K562 (cell line): Measurements from ENCODE around the gene LMTK2. TPM values are rescaled to one million over a fixed set of nuclear protein-coding genes. Genes with fewer than 3 reads are reported as not detected.

Source experiments
- ATAC-seq: fragments of 200-7000 bp; cut with Tn5 transposase; 3 replicates; pipeline ENCODE4 v1.9.1; 2020; ENCODE audit warnings: moderate library complexity
- BruUV-seq: library from RNA; stranded (reverse); fragments of 400-500 nt; replicated peaks from 2 replicates; lab custom pipeline; 2021; lab: Mats Ljungman, UMichigan
- CTCF ChIA-PET: fragments of 300-600 bp; formaldehyde crosslinking; extraction: SDS; loops from one replicate; lab custom pipeline; 2021; ENCODE audit warnings: low intra/inter-chr PET ratio; lab: Yijun Ruan, JAX
- POLR2A ChIA-PET: fragments of 300-600, 350-650 bp; sonication (Branson Sonifier 250); formaldehyde crosslinking; extraction: SDS; loops from one replicate; lab custom pipeline; 2021; ENCODE audit warnings: antibody characterized with exemption, inconsistent platforms; lab: Yijun Ruan, JAX
- DNase-seq, 4 experiments: peaks; one replicate each; pipeline versions ENCODE4 v3.0.0 to v3.0.0-alpha.2; 2011 to 2018; ENCODE audit warnings: low spot score in 3 of 4, mixed read lengths in 3 of 4; ENCODE audit errors: extremely low read depth in 1 of 4
- FAIRE-seq: peaks from 2 replicates; lab custom pipeline; 2011; peaks lifted over from hg19 to GRCh38; lab: Jason Lieb, UNC
- H2AFZ ChIP-seq: 2 replicates; pipeline ENCODE4 v1.6.0; 2011; ENCODE audit warnings: low read depth, low read length, control low read depth, inconsistent platforms
- H3K27ac ChIP-seq: fragments of 200-600 bp; 3 replicates; pipeline ENCODE4 v1.8.0; 2011; ENCODE audit warnings: low read depth, mild to moderate bottlenecking, control low read depth, inconsistent platforms, low read length, moderate library complexity, mixed read lengths; ENCODE audit errors: extremely low read depth
- H3K27me3 ChIP-seq, 2 experiments: fragments of 300-600 bp in 1 of 2; 2 replicates in 1 of 2; 3 replicates in 1 of 2; pipeline versions ENCODE4 v1.6.0 to v1.8.0; 2011; ENCODE audit warnings: inconsistent platforms in 2 of 2, low read length in 2 of 2, mild to moderate bottlenecking in 1 of 2, mixed read lengths in 1 of 2, moderate library complexity in 1 of 2; ENCODE audit not compliant: control insufficient read depth in 2 of 2, insufficient read depth in 2 of 2
- H3K36me3 ChIP-seq: fragments of 300-600 bp; 3 replicates; pipeline ENCODE4 v1.8.0; 2011; ENCODE audit warnings: mild to moderate bottlenecking, low read length, inconsistent platforms; ENCODE audit not compliant: control insufficient read depth, insufficient read depth
- H3K4me1 ChIP-seq, 2 experiments: fragments of 200-600 bp in 1 of 2; replicated peaks in 1 of 2; 2 replicates in 1 of 2; 3 replicates in 1 of 2; pipeline versions ENCODE4 v1.5.1 to v1.8.0; 2011; ENCODE audit warnings: inconsistent platforms in 2 of 2, low read length in 2 of 2, mild to moderate bottlenecking in 1 of 2, mixed read lengths in 1 of 2, moderate library complexity in 1 of 2; ENCODE audit not compliant: control insufficient read depth in 2 of 2, insufficient read depth in 2 of 2
- H3K4me2 ChIP-seq: 2 replicates; pipeline ENCODE4 v1.6.1; 2011; ENCODE audit warnings: low read length, control low read depth, inconsistent platforms, mixed read lengths; ENCODE audit not compliant: insufficient read depth
- H3K4me3 ChIP-seq: fragments of 200-600 bp; sonication (generic), shearing (Covaris generic); 2 replicates; pipeline ENCODE4 v1.5.1; 2016; ENCODE audit warnings: control low read depth, inconsistent platforms
- H3K79me2 ChIP-seq: fragments of 200-600 bp; 3 replicates; pipeline ENCODE4 v1.8.0; 2011; ENCODE audit warnings: low read length, inconsistent platforms; ENCODE audit not compliant: control insufficient read depth, insufficient read depth
- H3K9ac ChIP-seq, 2 experiments: 2 replicates each; pipeline versions ENCODE4 v1.6.0 to v1.6.1; 2011; ENCODE audit warnings: low read depth in 2 of 2, low read length in 2 of 2, control low read depth in 1 of 2, inconsistent platforms in 1 of 2, mild to moderate bottlenecking in 1 of 2, mixed read lengths in 1 of 2; ENCODE audit not compliant: insufficient read depth in 1 of 2
- H3K9me1 ChIP-seq: one replicate; pipeline ENCODE4 v1.6.0; 2011; ENCODE audit warnings: inconsistent platforms, mild to moderate bottlenecking, low read length, moderate library complexity; ENCODE audit not compliant: control insufficient read depth, insufficient read depth
- H3K9me3 ChIP-seq: replicated peaks from 2 replicates; pipeline ENCODE4 v1.5.1; 2011; ENCODE audit warnings: low read depth, low read length, inconsistent platforms; ENCODE audit not compliant: control insufficient read depth, insufficient read depth
- H4K20me1 ChIP-seq: replicated peaks from 2 replicates; pipeline ENCODE4 v1.6.1; 2011; ENCODE audit warnings: low read length, inconsistent platforms, mixed read lengths; ENCODE audit not compliant: control insufficient read depth, insufficient read depth
- BCOR ChIP-seq: fragments of 450-650 bp; IDR thresholded peaks from 2 replicates; pipeline ENCODE4 v1.6.1; 2016
- MCM3 ChIP-seq: fragments of 450-650 bp; IDR thresholded peaks from 2 replicates; pipeline ENCODE4 v1.6.1; 2016
- NCOA1 ChIP-seq: fragments of 450-650 bp; IDR thresholded peaks from 2 replicates; pipeline ENCODE4 v1.6.1; 2016; ENCODE audit warnings: low read depth
- RBFOX2 ChIP-seq: fragments of 200-400 bp; formaldehyde crosslinking; IDR thresholded peaks from 2 replicates; pipeline ENCODE4 v1.6.1; 2017; ENCODE audit warnings: low read depth, mild to moderate bottlenecking, low read length, moderate library complexity
- SETDB1 ChIP-seq: IDR thresholded peaks from one replicate; pipeline ENCODE4 v1.6.1; 2012; ENCODE audit warnings: low read length, control low read depth, inconsistent platforms
- SMARCA4 ChIP-seq: fragments of 450-650 bp; IDR thresholded peaks from 2 replicates; pipeline ENCODE4 v1.6.1; 2016
- TRIM24 ChIP-seq, 2 experiments: fragments of 450-650 bp; IDR thresholded peaks; 2 replicates each; pipeline ENCODE4 v1.6.1; 2016
- ZNF512 ChIP-seq: IDR thresholded peaks from 2 replicates; pipeline ENCODE4 v1.6.1; 2016; ENCODE audit warnings: missing genetic modification characterization, missing compliant biosample characterization
- WGBS: fragments of 100-300 bp; shearing (Covaris generic); methylation state at CpG from one replicate; pipeline ENCODE4 v1.1.6; 2016; ENCODE audit warnings: low coverage, mixed read lengths; ENCODE audit not compliant: insufficient coverage; ENCODE audit errors: missing lambda C conversion rate; 5-methylcytosine and 5-hydroxymethylcytosine counted together
- in situ Hi-C: fragments of 300-500 bp; cut with MboI; formaldehyde crosslinking; loops from 4 replicates; pipeline ENCODE4 v1.15.0; 2018; ENCODE audit warnings: inconsistent platforms, mixed read lengths
- intact Hi-C: fragments of 100-400 bp; cut with micrococcal nuclease; formaldehyde crosslinking; loops from 2 replicates; pipeline ENCODE4 v1.14.2; 2022
- polyA plus RNA-seq, 8 experiments: library from polyadenylated mRNA; depleted of rRNA in 4 of 8; stranded (reverse) in 5 of 8; unstranded in 3 of 8; fragments of >200 nt; fragmentation: Nextera tagmentation in 2 of 8; fragmentation: Illumina TruSeq in 1 of 8; extraction: Ambion mirVana in 2 of 8; extraction: Trizol in 1 of 8; gene quantifications; 2 replicates each; pipeline versions ENCODE4 v1.2.1 to v1.2.3, GENCODE V29; 2011 to 2014; ENCODE audit warnings: inconsistent platforms in 1 of 8, missing spikeins in 1 of 8
- total RNA-seq, 7 experiments: library from RNA; depleted of rRNA in 6 of 7; stranded (reverse); fragments of >200 nt in 6 of 7; fragmentation: Illumina TruSeq in 2 of 7; extraction: Trizol in 2 of 7; gene quantifications; 2 replicates each; pipeline versions ENCODE4 v1.2.1 to v1.2.3, GENCODE V29; 2011 to 2021; ENCODE audit warnings: low replicate concordance in 1 of 7

Gene LMTK2
- total and polyA plus RNA-seq, 9 of the 15 experiments (the other 6 are each of a cell fraction or from before 2014, with no cell fraction given) = 0.78 to 16.4 (median 6.3) TPM

DNA sequence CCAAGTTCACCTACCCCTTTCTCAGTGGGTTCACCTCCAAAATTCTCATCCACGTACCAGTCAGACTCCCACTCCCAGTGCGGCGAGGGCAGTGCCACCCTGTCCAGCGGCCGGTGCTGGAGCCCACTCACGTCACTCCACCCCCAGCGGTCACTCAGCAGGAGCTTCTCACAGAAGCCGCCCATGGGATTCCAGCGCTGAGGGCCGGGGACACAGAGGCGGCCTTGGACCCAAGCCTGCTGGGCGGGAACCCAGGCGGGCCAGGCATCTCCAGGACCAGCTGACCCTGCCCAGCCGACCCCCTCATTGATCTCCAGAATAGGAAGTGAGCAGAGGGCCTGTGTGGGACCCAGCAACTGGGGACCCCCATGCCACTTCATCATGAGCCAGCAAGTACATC, 138.2 kb downstream of the LMTK2 start:
- FAIRE-seq = no peak
- H3K27ac ChIP-seq = no peak overlapping the region
- no peaks in the 10 kb centered on the region for H3K9me1 ChIP-seq
- intact Hi-C loops (loop anchor here (5.0 kb wide), 1 partner anchor 78 kb away; no protein-coding TSS in a partner anchor), in situ Hi-C loops (no loop called here)
- H3K36me3 ChIP-seq = no peaks in the 10 kb centered on the region
- no peak overlapping the region for H3K9ac ChIP-seq
- no peaks in the 10 kb centered on the region for H4K20me1 ChIP-seq
- CTCF ChIA-PET = no interaction called here
- no peaks in the 10 kb centered on the region for H3K27me3 ChIP-seq
- no peak overlapping the region for H3K4me2 ChIP-seq
- no peak overlapping the region for H2AFZ ChIP-seq
- ATAC-seq = no peak
- no peak overlapping the region for H3K4me3 ChIP-seq
- DNase-seq = no peak
- no TSS peak for BruUV-seq
- POLR2A ChIA-PET = interaction anchor here (0.7 kb wide), 1 partner anchor 216 kb away, joined by 3 read pairs; no protein-coding TSS in a partner anchor
- no peaks in the 10 kb centered on the region for H3K9me3 ChIP-seq
- no peaks in the 10 kb centered on the region for H3K79me2 ChIP-seq
- 80% methylated on average over 2 of the region's 14 CpGs for WGBS
- peaks cover 0 to 14% of the 10 kb centered on the region in 2 experiments; a peak in 2 of 5 replicates for H3K4me1 ChIP-seq
- TF ChIP-seq RBFOX2 (peak; percentile 26; the same call in 1 of the 2 replicates), NCOA1 (no peak), TRIM24 (IDR thresholded peaks at IDR 0.05) (no peak), BCOR (no peak), SETDB1 (no peak)

- H3K4me2 ChIP-seq = no peak overlapping the region
- no peak overlapping the region for H3K9ac ChIP-seq
- H2AFZ ChIP-seq = no peak overlapping the region
- intact Hi-C loops = no loop called here
- H3K4me1 ChIP-seq = peaks cover 10 to 24% of the 10 kb centered on the region in 2 experiments; a peak in 4 of 5 replicates
- ATAC-seq (no peak), FAIRE-seq (no peak), DNase-seq (no peak)
- ChIA-PET CTCF (no interaction called here), POLR2A (no interaction called here)
- no peaks in the 10 kb centered on the region for H3K9me1 ChIP-seq
- H4K20me1 ChIP-seq = no peaks in the 10 kb centered on the region
- H3K36me3 ChIP-seq = no peaks in the 10 kb centered on the region
- WGBS = 75% methylated on average over 5 of the region's 12 CpGs
- H3K9me3 ChIP-seq = no peaks in the 10 kb centered on the region
- in situ Hi-C loops = no loop called here
- H3K27ac ChIP-seq = no peak overlapping the region
- BruUV-seq = no TSS peak
- peaks cover 9% of the 10 kb centered on the region for H3K79me2 ChIP-seq
- no peaks in the 10 kb centered on the region for H3K27me3 ChIP-seq
- H3K4me3 ChIP-seq = no peak overlapping the region
- TF ChIP-seq MCM3 (no peak), ZNF512 (tag) (no peak), SMARCA4 (no peak)
Observed at GRCh38 chr7:98248156-98248555, 141.5 kb downstream of the LMTK2 start.
